Measurements from ENCODE around the gene MAGI2.

MAGI2 gene

GRCh38 chr7:79453558-79454360, at the start of gene MAGI2:
Gene MAGI2 (minus strand): TSS chr7:79453667. CDS start chr7:79453320, 347 bp downstream.
- no peak for DNase-seq (ENCODE audit: low spot score)

DNA sequence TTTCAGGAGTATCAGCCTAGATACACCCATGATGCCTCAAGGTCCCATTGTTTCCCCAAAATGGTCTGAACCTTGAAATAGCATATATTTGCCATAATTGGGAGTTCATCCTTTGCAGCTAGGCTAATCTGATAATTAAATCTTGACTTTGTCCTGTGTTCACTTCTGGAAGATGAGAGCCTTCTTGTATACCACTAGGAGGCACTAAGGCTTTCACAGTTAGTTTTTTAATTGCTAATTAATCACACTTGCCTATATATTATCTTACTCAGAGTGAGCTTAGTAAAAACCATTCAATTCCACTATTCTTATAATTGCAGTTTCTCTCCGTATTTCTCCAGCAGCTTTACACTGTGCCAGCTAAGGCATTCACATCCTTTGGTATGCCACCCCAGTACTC, 48.7 kb upstream of the MAGI2 start:
- DNase-seq (ENCODE audit: low spot score): no peak

GRCh38 chr7:79500759-79501158, 47.3 kb upstream of the MAGI2 start:
- DNase-seq (ENCODE audit: low spot score): no peak

- DNase-seq (ENCODE audit: low spot score): no peak
Measured at GRCh38 chr7:79497728-79498127, 44.3 kb upstream of the MAGI2 start.

DNA sequence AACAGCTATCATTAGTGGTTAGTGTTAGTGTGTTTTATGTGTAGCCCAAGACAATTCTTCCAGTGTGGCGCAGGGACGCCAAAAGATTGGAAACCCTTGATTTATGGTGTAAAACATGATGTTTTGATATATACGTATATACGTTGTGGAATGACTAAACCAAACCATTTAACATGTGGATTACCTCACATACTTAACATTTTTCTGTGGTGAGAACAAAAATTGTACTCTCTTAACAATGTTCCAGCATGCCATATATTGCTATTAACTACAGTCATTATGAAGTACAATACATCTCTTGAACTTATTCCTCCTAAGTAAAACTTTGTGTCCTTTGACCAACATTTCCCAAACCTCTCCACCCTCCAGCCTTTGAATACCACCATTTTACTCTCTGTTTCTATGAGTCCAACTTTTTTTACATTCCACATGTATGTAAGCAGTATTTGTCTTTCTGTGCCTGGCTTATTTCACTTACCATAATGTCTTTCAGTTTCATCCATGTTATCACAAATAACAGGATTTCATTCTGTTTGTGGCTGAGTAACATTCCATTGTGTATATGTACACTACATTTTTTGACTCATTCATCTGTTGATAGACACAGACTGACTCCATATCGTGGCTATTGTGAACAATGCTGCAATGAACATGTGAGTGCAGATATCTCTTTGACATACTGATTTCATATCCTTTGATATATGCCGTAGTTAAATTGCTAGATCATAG, 42.2 kb upstream of the MAGI2 start:
- no peak for DNase-seq (ENCODE audit: low spot score)

GRCh38 chr7:79494046-79494445, 40.6 kb upstream of the MAGI2 start:
- no peak for DNase-seq (ENCODE audit: low spot score)

GRCh38 chr7:79489371-79489770, 35.9 kb upstream of the MAGI2 start:
- no peak for DNase-seq (ENCODE audit: low spot score)

DNA sequence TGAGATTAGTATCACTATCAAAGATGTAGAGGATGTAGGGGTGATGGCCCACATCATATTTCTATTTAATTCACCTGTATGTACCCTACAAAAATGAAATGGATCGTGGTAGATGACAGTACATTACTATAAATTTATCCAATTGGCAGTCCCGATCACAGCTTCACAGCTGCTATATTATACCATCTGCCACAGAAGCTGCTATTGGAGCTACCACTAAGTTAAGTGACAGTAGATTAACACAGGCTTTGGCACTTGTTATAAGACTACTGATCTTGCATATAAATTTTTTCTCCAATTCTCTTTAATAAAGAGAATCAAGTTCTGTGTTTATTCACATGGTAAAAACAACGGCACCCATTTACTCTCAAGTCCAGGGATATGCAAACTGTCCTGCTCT, 24.9 kb upstream of the MAGI2 start:
- no peak for DNase-seq (ENCODE audit: low spot score)

DNA sequence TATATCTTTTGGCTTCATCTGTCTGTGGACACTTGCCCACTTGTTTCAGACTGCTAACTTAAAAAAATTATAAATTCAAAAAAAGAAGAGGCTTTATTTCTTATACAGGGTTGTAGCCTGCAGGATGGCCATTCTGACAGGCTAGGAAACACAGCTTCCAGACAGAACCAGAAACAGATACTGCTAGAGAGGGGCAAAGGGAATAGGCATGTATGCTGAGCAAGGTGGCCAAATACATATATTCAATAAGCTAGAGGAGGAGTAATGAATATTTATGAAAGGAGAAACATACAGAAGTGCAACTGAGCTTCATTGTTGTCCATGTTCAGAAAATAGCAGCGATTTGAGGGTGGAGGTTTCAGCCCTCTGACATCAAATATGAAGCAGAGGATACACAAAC, 22.0 kb upstream of the MAGI2 start:
- DNase-seq (ENCODE audit: low spot score): no peak

DNA sequence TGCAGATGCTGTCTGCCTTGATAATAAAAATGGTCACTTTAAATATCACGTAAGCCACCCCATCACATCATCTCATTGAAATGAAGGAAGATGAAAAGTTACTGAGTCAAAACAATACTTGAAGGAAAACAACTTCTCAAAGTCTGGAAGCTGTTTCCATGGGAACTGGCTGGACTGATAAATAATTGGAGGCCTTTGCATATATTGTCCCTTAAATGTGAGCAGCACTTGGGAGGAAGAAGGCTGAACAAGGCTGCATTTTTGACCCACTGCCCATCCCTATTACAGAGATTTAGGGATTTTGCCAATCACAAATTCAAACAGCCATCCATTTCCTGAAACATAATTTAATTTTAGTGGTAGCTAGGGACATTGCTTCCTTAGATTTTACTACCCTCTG, 18.2 kb upstream of the MAGI2 start:
- DNase-seq (ENCODE audit: low spot score): no peak

GRCh38 chr7:79471283-79471682, 17.8 kb upstream of the MAGI2 start:
- no peak for DNase-seq (ENCODE audit: low spot score)

DNA sequence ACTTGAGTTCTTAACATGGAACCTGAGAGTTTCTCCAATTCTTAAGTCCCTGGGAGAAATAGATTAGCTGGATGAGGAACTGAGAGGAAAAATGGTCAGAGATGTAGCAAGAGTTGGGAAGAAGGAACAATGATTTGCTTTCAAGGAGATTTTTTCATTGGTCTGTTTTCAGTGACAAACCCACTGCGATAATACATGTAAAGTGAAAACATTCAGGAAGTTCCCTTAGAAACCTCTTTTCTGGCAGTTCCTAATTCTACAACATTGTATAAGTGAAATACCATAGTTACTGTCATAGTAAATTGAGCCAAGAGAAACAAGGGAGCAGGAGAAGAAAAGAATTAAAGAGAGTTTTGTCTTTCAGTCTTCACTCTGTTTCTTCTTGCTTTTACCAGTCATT, 12.1 kb upstream of the MAGI2 start:
- no peak for DNase-seq (ENCODE audit: low spot score)

GRCh38 chr7:79464051-79464450, 10.6 kb upstream of the MAGI2 start:
- DNase-seq (ENCODE audit: low spot score): no peak

- no peak for DNase-seq (ENCODE audit: low spot score)
Measured at GRCh38 chr7:79462390-79462789, 8.9 kb upstream of the MAGI2 start.

DNA sequence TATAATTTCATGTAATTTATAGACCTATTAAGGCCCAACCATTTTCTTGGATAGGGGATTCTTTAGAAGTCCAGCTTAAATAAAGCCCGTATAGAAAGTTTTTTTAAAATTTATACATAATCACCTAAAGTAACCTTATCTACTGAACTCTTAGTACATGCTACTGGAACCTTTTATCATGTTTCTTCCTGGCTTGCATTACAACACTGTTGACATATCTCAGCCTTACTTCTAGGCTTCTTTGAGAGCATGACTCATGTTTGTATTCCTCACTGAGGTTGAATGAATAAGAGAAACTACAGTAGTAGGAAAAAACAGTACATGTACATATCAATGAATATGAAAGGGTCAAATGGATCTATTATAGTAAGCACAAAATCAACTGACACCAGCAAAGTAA, 8.2 kb upstream of the MAGI2 start:
- no peak for DNase-seq (ENCODE audit: low spot score)

DNA sequence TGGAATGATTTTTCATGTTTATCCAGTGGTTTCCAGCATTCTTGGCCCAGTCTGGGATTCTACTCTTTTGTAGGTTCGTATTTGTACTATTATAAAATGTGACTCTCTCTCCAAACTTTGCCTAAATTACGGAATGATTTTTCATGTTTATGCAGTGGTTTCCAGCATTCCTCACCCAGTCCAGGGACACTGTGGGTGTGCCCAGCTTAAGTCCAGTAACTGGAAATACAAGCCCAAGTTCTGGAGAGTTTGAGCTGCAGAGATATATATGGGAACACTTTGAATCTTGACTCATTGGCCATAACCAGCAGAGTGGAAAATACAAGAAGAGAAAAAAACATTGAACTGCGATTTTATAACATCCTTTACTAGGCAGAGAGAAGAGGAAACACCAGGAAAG, 5.9 kb upstream of the MAGI2 start:
- DNase-seq (ENCODE audit: low spot score): no peak

DNA sequence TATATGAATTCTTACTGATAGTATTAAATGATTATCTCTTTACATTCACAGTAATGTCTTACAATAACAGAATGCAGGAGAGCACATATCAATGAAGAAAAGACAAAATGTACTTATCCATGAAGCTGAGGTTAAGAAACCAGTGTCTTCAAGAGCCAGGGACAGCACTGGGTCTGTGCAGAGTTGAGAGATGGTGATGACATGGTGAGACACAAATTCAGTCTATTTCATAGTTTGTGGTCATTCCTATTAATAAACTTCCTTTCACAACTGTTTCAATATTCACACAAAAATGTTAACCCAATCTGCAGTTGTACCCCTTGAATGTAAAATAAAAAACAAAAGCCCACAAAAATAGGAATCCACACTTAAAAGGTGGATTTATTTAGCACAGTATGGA, 5.3 kb upstream of the MAGI2 start:
- no peak for DNase-seq (ENCODE audit: low spot score)

DNA sequence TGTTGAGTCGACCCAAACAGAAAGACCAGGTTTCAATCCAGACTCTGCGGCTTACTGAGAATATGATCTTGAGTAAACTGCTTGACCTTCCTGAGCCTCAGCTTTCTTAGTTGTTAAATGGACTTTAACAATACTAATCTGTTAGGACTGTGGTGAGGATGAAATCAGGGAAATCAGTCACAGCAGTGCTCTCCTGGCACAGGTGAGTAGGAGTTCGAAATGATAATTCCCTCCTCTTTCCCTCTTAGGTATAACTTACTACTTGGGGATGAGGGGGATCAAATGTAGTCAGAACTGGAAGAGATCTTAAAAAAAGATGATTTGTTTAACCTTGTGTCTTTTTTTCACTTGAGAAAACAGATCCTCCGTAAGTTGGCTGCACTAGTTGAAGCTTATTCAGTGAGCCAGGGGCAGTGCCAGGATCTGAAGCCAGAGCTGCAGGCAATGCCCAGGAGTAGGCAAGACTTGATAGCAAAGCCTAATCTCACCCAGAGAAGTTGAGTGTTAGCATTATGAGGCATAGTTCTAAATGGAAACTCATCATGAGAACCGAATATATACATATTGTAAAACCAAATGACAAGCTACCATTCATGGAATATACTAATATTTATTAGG, 1.8 kb upstream of the MAGI2 start:
- DNase-seq (ENCODE audit: low spot score): no peak

GRCh38 chr7:79454361-79454960, 994 bp upstream of the MAGI2 start:
- DNase-seq (ENCODE audit: low spot score): no peak

DNA sequence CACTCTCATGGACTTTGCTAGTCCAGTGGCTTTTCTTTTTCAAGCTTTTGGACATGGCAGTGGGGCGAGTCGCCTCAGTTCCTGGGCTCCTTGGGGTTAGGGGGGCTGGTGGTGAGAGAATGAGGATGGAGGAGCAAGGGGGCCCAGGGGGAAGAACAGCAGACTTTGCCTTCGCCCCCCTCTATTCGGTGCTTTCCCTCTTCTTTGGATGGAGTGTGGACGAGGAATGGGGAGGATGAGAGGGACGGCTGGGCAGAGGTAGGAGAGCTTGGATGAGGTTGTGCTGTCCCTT, 255 bp downstream of the MAGI2 start:
- DNase-seq (ENCODE audit: low spot score): no peak

GRCh38 chr7:79452495-79453265, 787 bp downstream of the MAGI2 start:
- no peak for DNase-seq (ENCODE audit: low spot score)

DNA sequence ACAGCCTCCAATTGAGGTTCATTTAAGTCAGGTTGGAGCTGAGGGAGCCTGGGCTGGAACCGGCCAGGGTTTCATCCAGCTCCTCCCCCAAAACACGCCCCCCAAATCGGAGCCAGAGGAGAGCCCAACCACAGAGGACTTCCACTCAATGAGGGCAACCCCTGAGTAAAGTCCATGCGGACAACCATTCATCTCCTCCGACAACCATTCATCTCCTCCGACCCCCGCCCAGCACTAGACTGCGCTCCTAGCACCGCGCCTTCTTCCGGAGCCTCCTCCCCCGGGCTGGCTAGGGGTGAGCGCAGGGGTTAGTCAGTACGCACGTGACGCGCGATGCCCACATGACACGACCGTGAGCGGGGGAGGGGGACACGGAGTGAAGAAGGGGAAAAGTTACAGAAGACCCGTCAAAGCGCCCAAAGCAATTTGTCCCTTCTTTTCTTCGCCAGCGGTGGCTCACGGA, 1.4 kb downstream of the MAGI2 start:
- DNase-seq (ENCODE audit: low spot score): no peak

Measured in activated CD4-positive, alpha-beta T cell treated with anti-CD3 and anti-CD28 coated beads, Interleukin-2, Interleukin-4, amounts not matched to agents 100 ng/mL and 50 ng/mL, durations not matched to agents 16 hours and 8 hours (primary cell).